ENCODE measurements around the gene ACLY.

Gene ACLY

GRCh38 chr17:41918314-41919164 lies at the start of gene ACLY:
ACLY (minus strand) TSS chr17:41918951; CDS start chr17:41913873, 5,078 bp downstream.
- DNase-seq: peak; percentile 97

GRCh38 chr17:41967921-41968578 lies 49.3 kb upstream of the ACLY start:
- no peak for DNase-seq

- peak; percentile 61 for DNase-seq
These were observed 48.6 kb upstream of the ACLY start for GRCh38 chr17:41967141-41967920.

- DNase-seq: peak; percentile 95
These were observed 47.9 kb upstream of the ACLY start, which contains the start of gene CNP for GRCh38 chr17:41966463-41967140. CNP (plus strand) TSS chr17:41966795; CDS start chr17:41966885, 90 bp downstream.

GRCh38 chr17:41965694-41966462 lies 47.1 kb upstream of the ACLY start:
- DNase-seq: peak; percentile 80

GRCh38 chr17:41962768-41963434 lies 44.1 kb upstream of the ACLY start:
- peak; percentile 83 for DNase-seq

- DNase-seq: no peak
These were observed 43.4 kb upstream of the ACLY start for GRCh38 chr17:41962111-41962510.

- no peak for DNase-seq
These were observed 40.8 kb upstream of the ACLY start for GRCh38 chr17:41959336-41960095.

- DNase-seq: no peak
These were observed 40.2 kb upstream of the ACLY start for GRCh38 chr17:41959030-41959335.

GRCh38 chr17:41957869-41958439 lies 39.2 kb upstream of the ACLY start:
- no peak for DNase-seq

- no peak for DNase-seq
These were observed 38.5 kb upstream of the ACLY start for GRCh38 chr17:41957031-41957868.

- DNase-seq: no peak
These were observed 37.8 kb upstream of the ACLY start for GRCh38 chr17:41956522-41956921.

GRCh38 chr17:41948762-41949460 lies 30.2 kb upstream of the ACLY start:
- DNase-seq: no peak

GRCh38 chr17:41944943-41945342 lies 26.2 kb upstream of the ACLY start:
- no peak for DNase-seq

GRCh38 chr17:41943492-41943891 lies 24.7 kb upstream of the ACLY start:
- no peak for DNase-seq

- DNase-seq: no peak
These were observed 24.0 kb upstream of the ACLY start for GRCh38 chr17:41942626-41943373.

- DNase-seq: no peak
These were observed 22.4 kb upstream of the ACLY start for GRCh38 chr17:41941168-41941567.

GRCh38 chr17:41939693-41940090 lies 20.9 kb upstream of the ACLY start:
- no peak for DNase-seq
